Ammon's horn (tissue), 1 donor: ENCODE measurements around the gene CCT2.

ENCODE experiments used
- DNase-seq: peaks from one replicate; pipeline ENCODE4 v3.0.0-alpha.2; 2016; ENCODE audit warnings: low spot score

Gene CCT2

GRCh38 chr12:69585189-69586062, at the start of gene CCT2:
Gene CCT2 (plus strand): TSS chr12:69585459. CDS start chr12:69585522, 63 bp downstream.
- peak; percentile 98 for DNase-seq

GRCh38 chr12:69540987-69541386, 44.3 kb upstream of the CCT2 start:
- no peak for DNase-seq

- no peak for DNase-seq
Observed at GRCh38 chr12:69544087-69544486, 41.2 kb upstream of the CCT2 start.

- no peak for DNase-seq
Observed at GRCh38 chr12:69545081-69545480, 40.2 kb upstream of the CCT2 start.

- DNase-seq: no peak
Observed at GRCh38 chr12:69546693-69547438, 38.4 kb upstream of the CCT2 start.

- no peak for DNase-seq
Observed at GRCh38 chr12:69548687-69549086, 36.6 kb upstream of the CCT2 start.

- DNase-seq: no peak
Observed at GRCh38 chr12:69550569-69551350, 34.5 kb upstream of the CCT2 start.

- DNase-seq: peak; percentile 59
Observed at GRCh38 chr12:69553628-69554248, 31.5 kb upstream of the CCT2 start.

GRCh38 chr12:69555461-69555860, 29.8 kb upstream of the CCT2 start:
- no peak for DNase-seq

GRCh38 chr12:69556383-69556782, 28.9 kb upstream of the CCT2 start:
- DNase-seq: no peak

GRCh38 chr12:69563166-69563762, 22.0 kb upstream of the CCT2 start:
- DNase-seq: no peak

GRCh38 chr12:69566603-69567002, 18.7 kb upstream of the CCT2 start:
- no peak for DNase-seq

GRCh38 chr12:69569236-69569635, 16.0 kb upstream of the CCT2 start:
- no peak for DNase-seq

GRCh38 chr12:69570000-69570516, 15.2 kb upstream of the CCT2 start:
- no peak for DNase-seq

- peak; percentile 60 for DNase-seq
Observed at GRCh38 chr12:69570545-69571399, 14.5 kb upstream of the CCT2 start.

- no peak for DNase-seq
Observed at GRCh38 chr12:69575346-69575745, 9.9 kb upstream of the CCT2 start.

GRCh38 chr12:69578283-69578682, 7.0 kb upstream of the CCT2 start:
- no peak for DNase-seq

- no peak for DNase-seq
Observed at GRCh38 chr12:69579029-69579428, 6.2 kb upstream of the CCT2 start.

- no peak for DNase-seq
Observed at GRCh38 chr12:69580074-69580473, 5.2 kb upstream of the CCT2 start.

- DNase-seq: no peak
Observed at GRCh38 chr12:69583203-69583602, 2.1 kb upstream of the CCT2 start.
